Activated CD4-positive, alpha-beta T cell treated with anti-CD3 and anti-CD28 coated beads for 36 hours (primary cell): ENCODE results near the gene PLA2G4A. TPM values are rescaled to one million over a fixed set of nuclear protein-coding genes. Genes with fewer than 3 reads are reported as not detected.

Experiments used
- ATAC-seq: fragments of 200-7000 bp; cut with Tn5 transposase; one replicate; pipeline ENCODE4 v1.10.0; 2021; ENCODE audit warnings: mild to moderate bottlenecking, moderate library complexity
- CTCF ChIA-PET: fragments of 350-600 bp; sonication (Branson Sonifier 250); formaldehyde crosslinking; loops from one replicate; lab custom pipeline; 2021; ENCODE audit warnings: antibody characterized with exemption; lab: Charles Lee
- POLR2A ChIA-PET: fragments of 350-600 bp; sonication (Branson Sonifier 250); formaldehyde crosslinking; loops from one replicate; lab custom pipeline; 2021; ENCODE audit warnings: antibody characterized with exemption, inconsistent platforms; lab: Charles Lee
- DNase-seq: peaks from one replicate; pipeline ENCODE4 v3.0.0-alpha.2; 2020
- H3K27ac Mint-ChIP-seq: one replicate; pipeline ENCODE4 v1.8.0; 2021; ENCODE audit warnings: mixed read lengths
- H3K27me3 Mint-ChIP-seq: one replicate; pipeline ENCODE4 v1.8.0; 2021; ENCODE audit warnings: mixed read lengths
- H3K36me3 Mint-ChIP-seq: one replicate; pipeline ENCODE4 v1.8.0; 2021; ENCODE audit warnings: low read depth, mixed read lengths
- H3K4me1 Mint-ChIP-seq: one replicate; pipeline ENCODE4 v1.8.0; 2021; ENCODE audit warnings: mixed read lengths
- H3K4me3 Mint-ChIP-seq: one replicate; pipeline ENCODE4 v1.8.0; 2021; ENCODE audit warnings: mild to moderate bottlenecking, moderate library complexity, mixed read lengths
- H3K9me3 Mint-ChIP-seq: one replicate; pipeline ENCODE4 v1.8.0; 2021; ENCODE audit warnings: low read depth, mixed read lengths
- intact Hi-C, 2 experiments: fragments of 100-400 bp; cut with DNase I in 1 of 2; cut with micrococcal nuclease in 1 of 2; formaldehyde crosslinking; loops; one replicate each; pipeline versions ENCODE4 v1.14.2 to v1.15.1; 2022 to 2024; cut with DNase I, micrococcal nuclease
- total RNA-seq, 2 experiments: library from RNA; stranded (reverse); gene quantifications; one replicate each; pipeline ENCODE4 v1.2.3, GENCODE V29; 2021

PLA2G4A gene
- total RNA-seq, 2 experiments from 2014 or later = 0.53 to 0.62 TPM

DNA sequence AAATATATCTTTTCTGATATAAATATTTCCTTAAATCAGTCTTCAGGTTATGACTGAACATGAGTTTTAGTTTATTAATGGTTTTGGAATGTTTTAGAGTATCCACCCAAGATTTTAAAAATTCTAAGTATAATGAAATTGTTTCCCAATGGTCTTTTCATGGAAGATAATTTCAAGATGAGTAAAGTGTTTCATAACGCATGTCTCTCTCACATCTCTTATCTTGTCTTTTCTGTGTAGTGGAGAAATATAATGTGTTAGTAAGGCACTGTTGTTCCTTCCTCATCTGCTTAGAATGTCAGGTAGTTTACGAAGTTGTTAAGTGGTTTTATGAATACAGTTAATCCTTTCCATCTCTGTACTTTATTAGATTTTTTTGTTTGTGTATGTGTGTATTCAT is 49.6 kb downstream of the PLA2G4A start:
- Mint-ChIP-seq H3K9me3 (no peaks in the 10 kb centered on the region), H3K36me3 (no peaks in the 10 kb centered on the region), H3K4me3 (no peak overlapping the region), H3K4me1 (no peaks in the 10 kb centered on the region), H3K27ac (no peak overlapping the region), H3K27me3 (peaks cover 3% of the 10 kb centered on the region)
- ChIA-PET POLR2A (no interaction called here), CTCF (no interaction called here)
- DNase-seq (no peak), ATAC-seq (no peak)
- intact Hi-C loops = no loop called here

DNA sequence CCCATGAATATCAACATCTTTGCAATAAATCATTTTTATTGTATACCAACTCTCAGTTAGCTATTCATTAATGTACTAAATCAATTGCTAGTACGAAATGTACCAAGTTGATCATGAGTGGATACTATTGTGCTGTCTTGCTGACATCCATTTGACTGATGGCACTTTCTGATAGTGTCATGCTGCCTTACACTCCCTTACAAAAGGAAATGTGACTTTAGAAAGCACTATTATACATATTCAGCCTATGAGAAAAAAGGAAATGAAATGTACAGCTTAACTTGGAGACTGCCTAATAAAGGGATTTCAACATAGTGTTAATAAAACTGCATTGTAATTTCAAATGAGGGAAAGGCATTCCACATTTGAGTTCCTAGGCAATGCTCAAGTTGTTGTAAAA is 52.2 kb downstream of the PLA2G4A start:
- intact Hi-C loops = no loop called here
- ChIA-PET CTCF (no interaction called here), POLR2A (no interaction called here)
- Mint-ChIP-seq H3K27ac (no peak overlapping the region), H3K27me3 (peaks cover 3% of the 10 kb centered on the region), H3K4me3 (no peak overlapping the region), H3K9me3 (peaks cover 7% of the 10 kb centered on the region), H3K4me1 (no peaks in the 10 kb centered on the region), H3K36me3 (no peaks in the 10 kb centered on the region)
- no peak for ATAC-seq
- DNase-seq = no peak

DNA sequence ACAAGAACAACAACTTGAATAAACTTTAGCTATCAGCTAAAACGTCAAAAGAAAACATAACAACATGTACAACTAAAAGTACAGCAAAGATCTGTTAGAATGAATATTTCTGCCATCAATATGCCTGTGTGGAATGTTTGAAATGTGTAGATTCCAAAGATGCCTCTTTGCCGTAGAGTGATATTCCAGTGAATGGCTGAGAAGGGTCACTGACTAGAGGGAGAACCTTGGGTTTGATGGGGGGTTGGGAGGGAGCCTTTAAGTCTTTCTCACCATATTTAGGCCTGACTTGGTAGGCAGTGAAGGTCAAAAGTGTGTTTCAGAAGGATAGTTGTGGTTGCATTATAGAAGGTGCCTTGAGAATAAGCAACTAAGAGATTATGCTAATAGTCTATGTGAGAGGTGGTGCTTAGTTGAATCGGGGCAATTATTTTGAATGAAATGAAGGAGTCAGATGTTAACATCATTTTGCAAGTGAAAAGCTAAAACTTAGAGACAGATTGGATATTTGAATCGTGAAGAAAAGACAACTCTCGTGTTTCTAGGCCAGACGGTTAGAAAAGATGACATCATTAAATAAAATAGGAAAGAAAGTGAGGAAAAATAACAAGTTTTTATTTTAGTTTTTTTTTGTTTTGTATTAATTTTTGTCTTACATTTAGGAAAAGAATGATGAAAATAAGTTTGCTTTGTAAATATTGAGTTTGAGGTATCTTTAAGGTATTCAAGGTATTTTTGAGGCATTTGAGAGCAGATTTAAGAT is 53.8 kb downstream of the PLA2G4A start:
- peaks cover 3% of the 10 kb centered on the region for H3K27me3 Mint-ChIP-seq
- no peak overlapping the region for H3K4me3 Mint-ChIP-seq
- no peak for DNase-seq
- no peaks in the 10 kb centered on the region for H3K36me3 Mint-ChIP-seq
- no peak overlapping the region for H3K27ac Mint-ChIP-seq
- peaks cover 7% of the 10 kb centered on the region for H3K9me3 Mint-ChIP-seq
- ChIA-PET POLR2A (no interaction called here), CTCF (no interaction called here)
- intact Hi-C loops = no loop called here
- ATAC-seq = no peak
- H3K4me1 Mint-ChIP-seq = no peaks in the 10 kb centered on the region

DNA sequence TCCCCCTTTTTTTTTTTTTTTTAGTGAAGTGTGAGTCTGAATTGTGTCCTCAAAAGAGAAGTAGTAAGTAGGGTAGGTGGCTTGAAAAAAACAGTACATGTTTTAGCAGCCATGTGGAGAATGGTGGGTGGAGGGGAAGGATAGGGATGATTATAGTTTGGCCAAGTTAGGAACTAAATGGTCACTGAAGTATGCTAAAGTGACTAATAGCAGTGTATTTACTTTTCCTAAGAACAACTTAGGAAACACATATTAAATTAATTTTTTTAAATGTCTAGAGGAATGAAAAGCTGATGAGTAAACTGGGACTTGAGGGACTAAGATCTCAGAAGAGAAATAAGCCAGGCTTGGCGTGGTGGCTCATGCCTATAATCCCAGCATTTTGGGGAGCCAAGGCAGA is 55.5 kb downstream of the PLA2G4A start:
- H3K4me1 Mint-ChIP-seq = no peaks in the 10 kb centered on the region
- intact Hi-C loops = no loop called here
- no peak for ATAC-seq

DNA sequence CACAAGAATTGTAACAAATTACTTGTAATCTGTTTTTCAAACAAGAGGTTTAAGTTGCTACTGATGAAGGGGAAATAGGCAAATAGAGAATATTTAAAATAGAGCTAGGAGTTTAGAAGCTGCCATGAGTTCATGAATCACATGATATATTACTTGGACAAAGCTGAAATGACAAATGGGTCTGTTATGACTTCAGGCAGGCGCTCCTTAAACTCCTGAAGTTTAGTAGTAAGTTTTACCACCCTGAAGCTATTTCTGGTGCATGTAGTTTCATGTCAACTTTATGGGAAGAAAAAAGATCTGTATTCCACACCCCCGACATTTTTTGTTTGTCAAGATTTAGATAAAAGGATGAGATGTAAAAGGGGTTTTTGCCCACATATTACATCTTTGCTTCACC is 58.5 kb downstream of the PLA2G4A start:
- Mint-ChIP-seq H3K36me3 (no peaks in the 10 kb centered on the region), H3K27me3 (peaks cover 6% of the 10 kb centered on the region), H3K27ac (no peak overlapping the region), H3K4me3 (no peak overlapping the region), H3K9me3 (peaks cover 7% of the 10 kb centered on the region), H3K4me1 (no peaks in the 10 kb centered on the region)
- DNase-seq = no peak
- ChIA-PET POLR2A (no interaction called here), CTCF (no interaction called here)
- intact Hi-C loops = no loop called here
- no peak for ATAC-seq

More for the DNA sequence above, 55.5 kb downstream of the PLA2G4A start:
- Mint-ChIP-seq H3K27ac (no peak overlapping the region), H3K4me3 (no peak overlapping the region), H3K27me3 (peaks cover 3% of the 10 kb centered on the region), H3K9me3 (peaks cover 7% of the 10 kb centered on the region), H3K36me3 (no peaks in the 10 kb centered on the region)
- CTCF ChIA-PET = no interaction called here
- DNase-seq = no peak
- POLR2A ChIA-PET = no interaction called here

DNA sequence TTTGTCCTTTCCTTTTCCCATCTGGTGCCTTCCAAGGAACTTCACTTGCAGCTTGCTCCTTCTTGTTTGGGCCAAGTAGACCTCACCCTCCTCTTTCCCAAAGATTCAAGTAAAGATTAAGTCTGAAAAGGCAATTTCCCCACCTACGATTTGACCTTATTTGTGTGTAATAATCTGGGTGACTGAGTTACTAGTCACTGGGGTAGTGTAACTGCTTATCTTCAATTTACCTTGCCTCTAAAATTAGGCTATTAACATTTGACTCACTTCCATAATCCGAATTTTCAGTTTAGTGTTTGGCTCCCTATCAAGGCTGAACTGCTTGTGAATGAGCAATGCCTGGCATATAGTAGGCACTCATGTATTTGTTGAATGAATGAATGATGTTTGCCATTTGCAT is 59.6 kb downstream of the PLA2G4A start:
- ATAC-seq = no peak
- intact Hi-C loops = no loop called here
- DNase-seq = no peak
- CTCF ChIA-PET = no interaction called here
- Mint-ChIP-seq H3K4me3 (no peak overlapping the region), H3K4me1 (no peaks in the 10 kb centered on the region), H3K9me3 (peaks cover 7% of the 10 kb centered on the region), H3K27me3 (peaks cover 6% of the 10 kb centered on the region), H3K27ac (no peak overlapping the region), H3K36me3 (no peaks in the 10 kb centered on the region)
- POLR2A ChIA-PET = no interaction called here

DNA sequence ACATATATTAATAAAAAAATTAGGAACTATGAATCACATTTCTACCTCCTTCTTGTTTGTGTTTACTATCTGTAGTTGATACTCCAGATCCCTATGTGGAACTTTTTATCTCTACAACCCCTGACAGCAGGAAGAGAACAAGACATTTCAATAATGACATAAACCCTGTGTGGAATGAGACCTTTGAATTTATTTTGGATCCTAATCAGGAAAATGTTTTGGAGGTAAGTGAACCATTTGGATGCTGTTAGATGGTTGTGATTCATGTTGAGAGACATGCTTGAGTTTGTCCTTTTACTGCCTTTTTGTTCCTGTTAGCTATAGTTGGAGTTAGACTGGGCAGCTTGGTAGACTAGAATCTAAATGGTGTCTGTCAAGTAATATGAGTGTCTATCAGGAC is 64.2 kb downstream of the PLA2G4A start:
- no peak overlapping the region for H3K4me3 Mint-ChIP-seq
- H3K27ac Mint-ChIP-seq = no peak overlapping the region
- no peaks in the 10 kb centered on the region for H3K9me3 Mint-ChIP-seq
- intact Hi-C loops = no loop called here
- DNase-seq (no peak), ATAC-seq (no peak)
- CTCF ChIA-PET = no interaction called here
- H3K27me3 Mint-ChIP-seq = peaks cover 6% of the 10 kb centered on the region
- POLR2A ChIA-PET = no interaction called here
- H3K4me1 Mint-ChIP-seq = no peaks in the 10 kb centered on the region
- no peaks in the 10 kb centered on the region for H3K36me3 Mint-ChIP-seq

DNA sequence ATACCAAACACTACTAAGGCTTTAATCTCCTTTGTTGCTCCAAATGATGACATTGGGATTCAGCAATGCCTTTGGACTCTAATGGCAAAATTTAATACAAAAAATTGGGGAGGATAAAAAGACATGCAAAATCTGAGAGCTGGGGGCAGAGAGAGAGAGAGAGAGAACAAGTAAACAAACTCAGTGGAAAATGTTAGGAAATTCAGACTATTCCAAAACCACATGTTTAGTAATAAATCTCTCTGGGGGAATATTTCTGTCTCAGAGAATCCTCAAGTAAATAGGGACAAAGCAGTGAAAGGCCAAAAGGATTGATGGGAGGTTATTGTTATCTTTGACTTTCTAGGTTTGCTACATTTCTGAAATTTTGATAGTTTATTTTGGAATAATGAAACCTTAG is 65.7 kb downstream of the PLA2G4A start:
- peaks cover 6% of the 10 kb centered on the region for H3K27me3 Mint-ChIP-seq
- H3K36me3 Mint-ChIP-seq = no peaks in the 10 kb centered on the region
- H3K4me1 Mint-ChIP-seq = peaks cover 6% of the 10 kb centered on the region
- ATAC-seq (no peak), DNase-seq (no peak)
- H3K27ac Mint-ChIP-seq = no peak overlapping the region
- intact Hi-C loops = no loop called here
- no peaks in the 10 kb centered on the region for H3K9me3 Mint-ChIP-seq
- ChIA-PET CTCF (no interaction called here), POLR2A (no interaction called here)
- H3K4me3 Mint-ChIP-seq = no peak overlapping the region

DNA sequence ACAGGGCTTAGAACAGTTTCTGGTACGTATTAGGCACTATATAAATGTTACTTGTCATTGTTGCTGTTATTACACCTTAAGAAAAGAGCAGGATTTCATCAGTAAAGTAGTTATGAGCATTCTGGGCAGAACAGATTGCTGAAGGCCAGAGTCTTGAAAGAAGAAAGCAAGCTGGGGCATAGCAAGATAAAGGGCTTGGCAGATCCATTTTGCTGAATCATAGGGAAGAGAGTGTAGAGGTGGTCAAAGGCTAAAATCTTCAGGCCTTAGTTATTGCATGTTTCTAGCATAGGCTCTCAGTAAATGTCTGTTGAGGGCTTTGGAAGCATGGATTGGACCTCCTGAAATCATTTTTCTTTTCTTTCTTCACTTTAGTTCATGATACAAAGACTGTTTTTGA is 67.5 kb downstream of the PLA2G4A start:
- Mint-ChIP-seq H3K36me3 (no peaks in the 10 kb centered on the region), H3K27me3 (peaks cover 4% of the 10 kb centered on the region), H3K9me3 (no peaks in the 10 kb centered on the region), H3K4me3 (no peak overlapping the region), H3K27ac (no peak overlapping the region), H3K4me1 (peaks cover 13% of the 10 kb centered on the region)
- no peak for DNase-seq
- POLR2A ChIA-PET = no interaction called here
- CTCF ChIA-PET = no interaction called here
- ATAC-seq = no peak
- intact Hi-C loops = no loop called here

DNA sequence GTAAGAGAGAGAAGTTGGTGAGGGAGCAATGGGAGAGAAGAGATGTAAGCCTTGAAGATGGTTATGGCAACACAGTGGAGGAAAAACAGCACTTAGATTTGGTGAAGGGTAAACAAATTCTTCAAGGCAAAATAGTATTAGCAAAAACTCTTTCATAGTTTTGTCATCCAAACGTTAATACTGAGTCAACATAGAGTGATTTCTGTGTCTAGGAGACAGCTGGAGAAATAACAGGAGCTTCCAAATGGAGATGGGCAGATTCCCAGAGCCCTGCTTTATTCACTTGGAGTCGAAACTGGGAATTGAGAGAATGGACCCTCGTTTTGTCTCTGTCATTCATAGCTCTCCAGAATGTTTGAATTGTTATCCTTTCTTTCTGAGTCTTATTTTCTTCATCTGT is 68.3 kb downstream of the PLA2G4A start:
- no peak for ATAC-seq
- Mint-ChIP-seq H3K4me3 (no peak overlapping the region), H3K27me3 (peaks cover 2% of the 10 kb centered on the region), H3K36me3 (no peaks in the 10 kb centered on the region), H3K9me3 (no peaks in the 10 kb centered on the region), H3K4me1 (peaks cover 13% of the 10 kb centered on the region), H3K27ac (no peak overlapping the region)
- POLR2A ChIA-PET = no interaction called here
- intact Hi-C loops = no loop called here
- no peak for DNase-seq
- CTCF ChIA-PET = no interaction called here

DNA sequence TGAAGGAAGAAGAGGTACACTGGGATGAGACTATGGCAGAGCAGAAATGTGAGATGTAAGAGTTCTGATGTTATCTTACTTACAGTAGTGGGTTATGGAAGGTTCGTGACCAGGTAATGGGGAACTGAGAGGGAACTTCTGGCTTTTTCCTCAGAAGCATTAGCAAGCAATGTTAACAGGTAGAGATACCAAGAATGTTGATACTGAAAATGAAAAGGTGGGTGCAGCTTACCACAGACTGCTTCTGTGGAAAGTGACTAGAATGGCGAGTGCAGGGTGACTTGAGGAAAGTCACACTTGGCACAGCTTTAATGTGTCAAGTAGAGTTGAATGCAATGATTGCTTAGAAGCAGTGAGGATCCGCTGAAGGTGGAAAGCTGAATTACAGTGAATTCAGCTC is 70.8 kb downstream of the PLA2G4A start:
- CTCF ChIA-PET = no interaction called here
- no peak overlapping the region for H3K27ac Mint-ChIP-seq
- H3K36me3 Mint-ChIP-seq = no peaks in the 10 kb centered on the region
- H3K4me1 Mint-ChIP-seq = peaks cover 13% of the 10 kb centered on the region
- H3K27me3 Mint-ChIP-seq = peaks cover 2% of the 10 kb centered on the region
- peak; percentile 25 for DNase-seq
- H3K9me3 Mint-ChIP-seq = no peaks in the 10 kb centered on the region
- ATAC-seq = peak; percentile 80
- intact Hi-C loops = no loop called here
- no peak overlapping the region for H3K4me3 Mint-ChIP-seq
- POLR2A ChIA-PET = no interaction called here

DNA sequence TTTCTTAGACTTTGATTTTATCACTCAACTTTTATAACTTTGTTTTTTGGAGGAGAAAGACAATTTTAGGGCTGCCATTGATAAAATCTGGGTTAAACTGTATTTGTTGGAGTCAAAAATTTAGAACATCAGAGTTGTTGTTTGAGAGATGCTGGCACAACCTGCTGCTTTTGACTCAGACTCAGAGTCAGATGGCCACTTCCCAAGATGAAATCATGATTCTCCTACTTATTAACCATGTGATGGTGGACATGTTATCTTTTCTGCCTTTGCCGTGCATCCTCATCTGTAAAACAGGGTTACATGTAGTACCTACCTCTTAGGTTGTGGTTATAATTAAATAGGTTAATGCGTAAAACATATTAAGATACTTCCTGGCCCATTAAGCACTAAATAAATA is 71.2 kb downstream of the PLA2G4A start:
- DNase-seq (no peak), ATAC-seq (no peak)
- Mint-ChIP-seq H3K27me3 (peaks cover 2% of the 10 kb centered on the region), H3K4me3 (no peak overlapping the region), H3K9me3 (no peaks in the 10 kb centered on the region), H3K27ac (no peak overlapping the region), H3K4me1 (peaks cover 13% of the 10 kb centered on the region), H3K36me3 (no peaks in the 10 kb centered on the region)
- POLR2A ChIA-PET = no interaction called here
- CTCF ChIA-PET = no interaction called here
- intact Hi-C loops = no loop called here
